AG04450 (cell line): ENCODE data around the gene GTF2A2. TPM values are rescaled to one million over a fixed set of nuclear protein-coding genes. Genes with fewer than 3 reads are reported as not detected.
"Not testable (repeated sequence)": the region's sequence is repeated elsewhere in the genome, so short reads cannot be mapped to it uniquely, and the experiment has no call there.

Source experiments
- CTCF ChIA-PET: fragments of 300-600, 350-600 bp; formaldehyde crosslinking; extraction: SDS; loops from one replicate; lab custom pipeline; 2022; ENCODE audit warnings: antibody characterized with exemption, inconsistent platforms; lab: Charles Lee
- POLR2A ChIA-PET: fragments of 350-600 bp; formaldehyde crosslinking; extraction: SDS; loops from one replicate; lab custom pipeline; 2021; ENCODE audit warnings: antibody characterized with exemption, inconsistent platforms; lab: Yijun Ruan, JAX
- DNase-seq: peaks from one replicate; pipeline ENCODE4 v3.0.0-alpha.2; 2011; ENCODE audit warnings: low read depth, low spot score
- H3K27ac ChIP-seq: one replicate; pipeline ENCODE4 v1.5.1; 2012; ENCODE audit warnings: low read depth, low read length, control low read depth
- H3K27me3 ChIP-seq: one replicate; pipeline ENCODE4 v1.6.0; 2012; ENCODE audit warnings: low read length; ENCODE audit not compliant: control insufficient read depth, insufficient read depth
- H3K4me3 ChIP-seq: 2 replicates; pipeline ENCODE4 v1.5.1; 2011; ENCODE audit warnings: mild to moderate bottlenecking, low read depth, low read length, control low read depth
- H3K9me3 ChIP-seq: 2 replicates; pipeline ENCODE4 v1.5.1; 2012; ENCODE audit warnings: low read length; ENCODE audit not compliant: control insufficient read depth, insufficient read depth
- polyA plus RNA-seq: library from polyadenylated mRNA; depleted of rRNA; stranded (reverse); fragments of >200 nt; gene quantifications from 2 replicates; pipeline ENCODE4 v1.2.3, GENCODE V29; 2011
- TF ChIP-seq, protein P1 (sequence below): IDR thresholded peaks from 2 replicates; pipeline ENCODE4 v1.5.1; 2011; ENCODE audit warnings: low read depth, low read length, control low read depth, inconsistent platforms

Gene GTF2A2
- polyA plus RNA-seq, 1 experiment = 77.8 TPM

DNA sequence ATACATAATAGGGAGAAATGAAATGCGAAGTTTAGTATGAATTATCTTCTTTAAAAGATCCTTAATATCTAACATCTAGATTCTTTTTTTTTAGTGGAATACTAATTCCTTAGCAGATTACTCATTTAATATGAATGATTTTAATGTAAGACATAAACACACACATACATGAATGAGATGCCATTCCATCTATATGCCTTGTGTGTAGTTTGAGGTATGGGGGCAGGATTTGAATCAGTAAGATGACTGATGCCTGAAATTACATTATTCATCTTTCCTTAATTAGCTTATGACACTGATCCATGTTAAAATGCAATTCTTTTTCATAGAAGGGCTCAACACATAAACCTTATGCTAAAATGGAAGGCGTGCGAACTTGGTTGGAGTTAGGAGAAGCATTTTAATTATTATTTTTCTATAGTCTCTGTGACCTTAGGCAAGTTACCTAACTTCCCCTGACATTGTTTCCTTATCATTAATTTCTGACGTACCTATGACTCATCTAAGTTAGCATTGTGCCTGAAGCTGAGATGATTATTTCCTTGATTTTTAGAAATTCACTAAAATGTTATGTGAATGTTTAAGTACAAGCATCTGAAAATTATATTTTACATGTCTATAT is 42.6 kb upstream of the GTF2A2 start:
- ChIA-PET CTCF (interaction anchor here (2.2 to 3.3 kb wide), 2 partner anchors 8 to 627 kb away, joined by 12 to 14 read pairs; no protein-coding TSS in a partner anchor), POLR2A (no interaction called here)
- Histone ChIP-seq H3K4me3 (no peak overlapping the region), H3K27me3 (no peaks in the 10 kb centered on the region), H3K27ac (no peak overlapping the region), H3K9me3 (no peaks in the 10 kb centered on the region)
- no peak for DNase-seq
- TF ChIP-seq, protein P1, sequence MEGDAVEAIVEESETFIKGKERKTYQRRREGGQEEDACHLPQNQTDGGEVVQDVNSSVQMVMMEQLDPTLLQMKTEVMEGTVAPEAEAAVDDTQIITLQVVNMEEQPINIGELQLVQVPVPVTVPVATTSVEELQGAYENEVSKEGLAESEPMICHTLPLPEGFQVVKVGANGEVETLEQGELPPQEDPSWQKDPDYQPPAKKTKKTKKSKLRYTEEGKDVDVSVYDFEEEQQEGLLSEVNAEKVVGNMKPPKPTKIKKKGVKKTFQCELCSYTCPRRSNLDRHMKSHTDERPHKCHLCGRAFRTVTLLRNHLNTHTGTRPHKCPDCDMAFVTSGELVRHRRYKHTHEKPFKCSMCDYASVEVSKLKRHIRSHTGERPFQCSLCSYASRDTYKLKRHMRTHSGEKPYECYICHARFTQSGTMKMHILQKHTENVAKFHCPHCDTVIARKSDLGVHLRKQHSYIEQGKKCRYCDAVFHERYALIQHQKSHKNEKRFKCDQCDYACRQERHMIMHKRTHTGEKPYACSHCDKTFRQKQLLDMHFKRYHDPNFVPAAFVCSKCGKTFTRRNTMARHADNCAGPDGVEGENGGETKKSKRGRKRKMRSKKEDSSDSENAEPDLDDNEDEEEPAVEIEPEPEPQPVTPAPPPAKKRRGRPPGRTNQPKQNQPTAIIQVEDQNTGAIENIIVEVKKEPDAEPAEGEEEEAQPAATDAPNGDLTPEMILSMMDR = no peak

DNA sequence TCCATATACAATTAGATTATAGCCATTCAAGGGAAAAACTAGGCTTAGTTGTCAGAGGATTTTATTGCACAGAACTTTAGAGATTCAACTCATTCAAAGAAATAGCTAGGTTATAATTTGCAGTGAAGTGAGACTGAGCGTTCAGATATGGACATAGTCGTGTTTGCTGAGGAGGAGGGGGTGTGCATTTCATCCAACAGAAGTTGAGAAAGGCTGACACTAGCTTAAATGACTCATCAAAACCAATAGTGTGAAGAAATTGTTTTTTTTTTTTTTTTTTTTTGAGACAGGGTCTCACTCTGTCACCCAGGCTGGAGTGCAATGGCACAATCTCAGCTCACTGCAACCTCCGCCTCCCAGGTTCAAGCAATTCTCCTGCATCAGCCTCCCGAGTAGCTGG is 40.8 kb upstream of the GTF2A2 start:
- H3K27me3 ChIP-seq, H3K27ac ChIP-seq, POLR2A ChIA-PET, H3K4me3 ChIP-seq, H3K9me3 ChIP-seq, DNase-seq: not testable (repeated sequence)
- CTCF ChIA-PET = interaction anchor here (1.2 to 3.3 kb wide), 2 partner anchors 482 to 629 kb away, joined by 4 to 14 read pairs; no protein-coding TSS in a partner anchor

DNA sequence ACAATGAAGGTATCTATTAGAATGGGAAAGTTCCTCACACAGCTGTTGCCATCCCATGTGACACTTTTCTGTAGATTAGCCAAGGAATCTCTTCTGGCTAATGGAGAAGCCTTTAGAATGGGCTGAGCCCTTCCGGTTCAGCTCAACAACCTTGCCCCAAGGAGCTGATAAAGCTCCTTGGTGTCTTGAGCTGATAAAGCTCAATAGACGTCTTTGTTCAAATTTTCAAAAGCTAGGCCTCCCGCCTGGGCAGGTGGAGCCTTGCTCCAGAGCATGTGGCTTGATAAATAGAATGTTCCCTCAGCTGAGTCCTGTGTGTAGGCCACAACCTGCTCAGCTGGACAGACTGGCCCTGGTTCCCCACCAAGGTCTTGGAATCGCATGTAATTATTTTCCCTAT is 39.0 kb upstream of the GTF2A2 start:
- ChIA-PET POLR2A (no interaction called here), CTCF (interaction anchor here (0.8 to 2.1 kb wide), 3 partner anchors 27 to 630 kb away, joined by 3 to 9 read pairs (median 4); no protein-coding TSS in a partner anchor)
- H3K9me3 ChIP-seq = no peaks in the 10 kb centered on the region
- DNase-seq = no peak
- no peak overlapping the region for H3K27ac ChIP-seq
- TF ChIP-seq, protein P1 = no peak
- no peak overlapping the region for H3K4me3 ChIP-seq
- no peaks in the 10 kb centered on the region for H3K27me3 ChIP-seq

DNA sequence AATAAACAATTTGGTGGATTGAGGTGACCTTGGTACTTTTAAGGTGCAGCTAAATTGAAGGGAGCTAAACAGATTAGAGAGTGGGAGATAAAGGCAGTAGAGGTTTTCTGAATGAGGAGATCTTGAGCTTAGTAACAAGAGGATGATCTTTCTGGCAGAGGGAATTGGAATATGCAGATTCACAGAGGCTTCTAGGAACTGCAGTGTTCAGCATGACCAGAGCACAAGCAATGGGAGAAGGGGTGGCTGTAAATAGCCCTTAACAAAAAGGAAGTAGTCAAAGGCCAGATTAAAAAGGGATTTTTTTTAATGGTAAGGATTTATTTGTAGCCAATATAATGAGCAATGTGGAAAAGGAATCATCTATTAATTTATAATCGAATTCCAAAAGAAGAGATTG is 37.5 kb upstream of the GTF2A2 start:
- no peak for DNase-seq
- no peak overlapping the region for H3K4me3 ChIP-seq
- no peaks in the 10 kb centered on the region for H3K9me3 ChIP-seq
- ChIA-PET POLR2A (no interaction called here), CTCF (interaction anchor here (0.6 to 2.1 kb wide), 3 partner anchors 632 to 814 kb away, joined by 3 to 9 read pairs (median 5); no protein-coding TSS in a partner anchor)
- H3K27ac ChIP-seq = no peak overlapping the region
- TF ChIP-seq, protein P1 = no peak
- no peaks in the 10 kb centered on the region for H3K27me3 ChIP-seq

DNA sequence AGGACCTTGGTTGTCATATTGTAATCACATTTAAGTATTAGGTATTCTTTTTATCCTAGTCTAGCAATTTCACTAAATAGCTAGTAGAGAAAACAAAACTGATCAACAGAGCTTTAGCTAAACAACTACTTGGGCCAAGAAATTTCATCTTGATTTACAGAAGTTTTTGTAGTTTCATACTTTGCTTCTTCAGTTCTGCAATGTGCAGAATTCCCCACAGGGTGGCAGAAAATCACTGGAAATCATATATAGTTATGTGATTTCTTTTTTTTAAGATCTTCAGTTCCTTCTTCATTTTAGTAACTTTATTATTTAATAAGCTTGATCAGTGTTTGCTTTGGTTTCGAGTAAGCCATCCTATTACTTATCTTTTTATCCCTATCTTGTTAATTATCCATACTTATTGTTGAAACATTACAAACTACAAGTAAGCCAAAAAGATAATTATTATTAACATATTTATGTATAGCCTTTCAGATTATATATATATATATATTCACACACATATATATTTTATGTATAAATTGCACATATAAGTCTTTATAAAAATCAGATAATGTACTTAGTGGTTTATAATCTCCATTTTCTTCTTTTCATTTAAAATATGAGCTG is 34.0 kb upstream of the GTF2A2 start:
- POLR2A ChIA-PET = no interaction called here
- DNase-seq = no peak

More for the DNA sequence above, 34.0 kb upstream of the GTF2A2 start:
- Histone ChIP-seq H3K4me3 (no peak overlapping the region), H3K27ac (no peak overlapping the region), H3K9me3 (no peaks in the 10 kb centered on the region; the same call in 1 of the 2 replicates), H3K27me3 (no peaks in the 10 kb centered on the region)
- CTCF ChIA-PET = interaction anchor here (0.5 to 4.7 kb wide), 63 partner anchors 9 to 831 kb away, joined by 3 to 178 read pairs (median 4); no protein-coding TSS in a partner anchor
- TF ChIP-seq, protein P1 = peak; percentile 77
